Glutamatergic neuron (in vitro differentiated cells): Measurements from ENCODE around the gene ERICH4. TPM values are rescaled to one million over a fixed set of nuclear protein-coding genes. Genes with fewer than 3 reads are reported as not detected.

Source experiments
- DNase-seq: peaks from one replicate; pipeline ENCODE4 v3.0.0; 2022
- H3K27ac Mint-ChIP-seq: one replicate; pipeline ENCODE4 v1.8.0; 2020; ENCODE audit warnings: mild to moderate bottlenecking, mixed read lengths, inconsistent platforms; ENCODE audit not compliant: unreplicated experiment
- H3K27me3 Mint-ChIP-seq: one replicate; pipeline ENCODE4 v1.8.0; 2020; ENCODE audit warnings: mild to moderate bottlenecking, moderate library complexity, mixed read lengths, inconsistent platforms; ENCODE audit not compliant: unreplicated experiment
- H3K36me3 Mint-ChIP-seq: one replicate; pipeline ENCODE4 v1.8.0; 2020; ENCODE audit warnings: mild to moderate bottlenecking, mixed read lengths, inconsistent platforms; ENCODE audit not compliant: unreplicated experiment
- H3K4me1 Mint-ChIP-seq: one replicate; pipeline ENCODE4 v1.8.0; 2020; ENCODE audit warnings: mild to moderate bottlenecking, low read depth, mixed read lengths, inconsistent platforms; ENCODE audit not compliant: unreplicated experiment
- H3K4me3 Mint-ChIP-seq: one replicate; pipeline ENCODE4 v1.8.0; 2020; ENCODE audit warnings: mild to moderate bottlenecking, mixed read lengths, inconsistent platforms; ENCODE audit not compliant: unreplicated experiment
- H3K9me3 Mint-ChIP-seq: one replicate; pipeline ENCODE4 v1.8.0; 2020; ENCODE audit warnings: mild to moderate bottlenecking, moderate library complexity, mixed read lengths, inconsistent platforms; ENCODE audit not compliant: unreplicated experiment
- CTCF ChIP-seq: fragments of 200-600 bp; sonication (generic); IDR thresholded peaks from one replicate; pipeline ENCODE4 v1.5.0; 2021; ENCODE audit not compliant: partially characterized antibody, unreplicated experiment
- total RNA-seq: library from RNA; stranded (reverse); fragmentation: NEBNext Ultra II Directional; extraction: Animal tissue kit (Norgen Biotek cat#: 25700); gene quantifications from one replicate; pipeline ENCODE4 v1.2.1, GENCODE V29; 2021; ENCODE audit not compliant: unreplicated experiment

Gene ERICH4
- total RNA-seq, 1 donor from 2014 or later: not detected

- H3K36me3 Mint-ChIP-seq: no peaks in the 10 kb centered on the region
- peak overlapping the region; percentile 97 for H3K4me3 Mint-ChIP-seq
- peak overlapping the region; percentile 99 for H3K27ac Mint-ChIP-seq
- no peak for TF ChIP-seq CTCF
- no peak for DNase-seq
- peaks cover 6% of the 10 kb centered on the region for H3K27me3 Mint-ChIP-seq
- H3K4me1 Mint-ChIP-seq: peaks cover 20% of the 10 kb centered on the region
- H3K9me3 Mint-ChIP-seq: peaks cover 11% of the 10 kb centered on the region
These were observed 44.4 kb upstream of the ERICH4 start for GRCh38 chr19:41398598-41398997.

- H3K36me3 Mint-ChIP-seq: no peaks in the 10 kb centered on the region
- no peak for TF ChIP-seq CTCF
- H3K27me3 Mint-ChIP-seq: peaks cover 6% of the 10 kb centered on the region
- peak overlapping the region; percentile 97 for H3K4me3 Mint-ChIP-seq
- H3K27ac Mint-ChIP-seq: peak overlapping the region; percentile 99
- H3K4me1 Mint-ChIP-seq: peaks cover 20% of the 10 kb centered on the region
- DNase-seq: no peak
- peaks cover 9% of the 10 kb centered on the region for H3K9me3 Mint-ChIP-seq
These were observed 43.9 kb upstream of the ERICH4 start for GRCh38 chr19:41399091-41399490.

GRCh38 chr19:41399525-41399924 lies 43.4 kb upstream of the ERICH4 start:
- no peak for TF ChIP-seq CTCF
- Mint-ChIP-seq H3K27me3 (peaks cover 6% of the 10 kb centered on the region), H3K4me1 (peaks cover 20% of the 10 kb centered on the region), H3K27ac (no peak overlapping the region), H3K4me3 (peak overlapping the region; percentile 45), H3K9me3 (peaks cover 9% of the 10 kb centered on the region), H3K36me3 (no peaks in the 10 kb centered on the region)
- DNase-seq: no peak

GRCh38 chr19:41401483-41401882 lies 41.5 kb upstream of the ERICH4 start:
- Mint-ChIP-seq H3K4me3 (no peak overlapping the region), H3K36me3 (no peaks in the 10 kb centered on the region), H3K4me1 (peaks cover 13% of the 10 kb centered on the region), H3K27me3 (peaks cover 6% of the 10 kb centered on the region), H3K27ac (no peak overlapping the region), H3K9me3 (peaks cover 8% of the 10 kb centered on the region)
- DNase-seq: no peak
- TF ChIP-seq CTCF: no peak

GRCh38 chr19:41402010-41402409 lies 40.9 kb upstream of the ERICH4 start:
- Mint-ChIP-seq H3K27ac (no peak overlapping the region), H3K27me3 (peaks cover 6% of the 10 kb centered on the region), H3K36me3 (no peaks in the 10 kb centered on the region), H3K4me3 (no peak overlapping the region), H3K4me1 (peaks cover 12% of the 10 kb centered on the region), H3K9me3 (peaks cover 7% of the 10 kb centered on the region)
- no peak for TF ChIP-seq CTCF
- no peak for DNase-seq
